Fibroblast of lung (primary cell): ENCODE measurements around the gene EFCAB14.

Source experiments
- CTCF ChIP-seq, 2 donors: IDR thresholded peaks in 1 of 2; conservative IDR thresholded peaks in 1 of 2; 1 replicate in 1 of 2; 2 replicates in 1 of 2; pipeline ENCODE4 v1.5.1; 2011 to 2012; ENCODE audit warnings: low read length in 2 of 2, control low read depth in 1 of 2, inconsistent platforms in 1 of 2, low read depth in 1 of 2, mild to moderate bottlenecking in 1 of 2
- EZH2 ChIP-seq: IDR thresholded peaks from 2 replicates; pipeline ENCODE4 v1.5.1; 2012; ENCODE audit warnings: low read length, control low read depth, mild to moderate bottlenecking; ENCODE audit errors: missing control alignments

- TF ChIP-seq CTCF (conservative IDR thresholded peaks at IDR 0.05 in 1 of 2, IDR thresholded peaks at IDR 0.05 in 1 of 2; ENCODE audit: low read depth in 1 of 2, low read length in 2 of 2) (no peak), EZH2 (no peak)
These were observed 13.5 kb downstream of the EFCAB14 start for GRCh38 chr1:46705408-46705807.
